K562 treated with DMSO at 1 percent for 24 hours (cell line): ENCODE measurements around the gene VWA7. TPM values are rescaled to one million over a fixed set of nuclear protein-coding genes. Genes with fewer than 3 reads are reported as not detected.

Experiments used
- total RNA-seq: library from RNA; unstranded; fragments of 300-600 nt; gene quantifications from 2 replicates; pipeline ENCODE4 v1.2.3, GENCODE V29; 2022; ENCODE audit warnings: low read depth; ENCODE audit not compliant: insufficient read depth

The VWA7 gene
- 5.7 and 7.6 TPM in 2 replicates for total RNA-seq

GRCh38 chr6:31776989-31777666 is at the start of gene VWA7:
Gene VWA7, minus strand, starts transcription at chr6:31777328. Its CDS starts 549 bp downstream, at chr6:31776779.

GRCh38 chr6:31815025-31815838 is 38.1 kb upstream of the VWA7 start, which contains the start of the genes HSPA1A and HSPA1L:
Gene HSPA1A, plus strand, starts transcription at chr6:31815543. Its CDS starts 214 bp downstream, at chr6:31815757.
Gene HSPA1L, minus strand, starts transcription at chr6:31815283. Its CDS starts 3,311 bp downstream, at chr6:31811972.

GRCh38 chr6:31806470-31807272 is 29.5 kb upstream of the VWA7 start, which contains the start of gene LSM2:
Gene LSM2, minus strand, starts transcription at chr6:31806966. Its CDS starts 209 bp downstream, at chr6:31806757.

GRCh38 chr6:31795616-31796298 is 18.6 kb upstream of the VWA7 start, which contains the start of gene VARS1:
Gene VARS1, minus strand, starts transcription at chr6:31795752. Its CDS starts 535 bp downstream, at chr6:31795217.

GRCh38 chr6:31762356-31762755 is 14.8 kb downstream of the VWA7 start, which contains the start of gene SAPCD1:
Gene SAPCD1, plus strand, starts transcription at chr6:31762656. Its CDS starts 399 bp downstream, at chr6:31763055.

GRCh38 chr6:31739639-31740396 is 37.3 kb downstream of the VWA7 start, which contains the start of gene MSH5:
Gene MSH5, plus strand, starts transcription at chr6:31740005. Its CDS starts 462 bp downstream, at chr6:31740467.

GRCh38 chr6:31736021-31736767 is 40.9 kb downstream of the VWA7 start, which contains the start of gene CLIC1:
Gene CLIC1, minus strand, starts transcription at chr6:31736530. Its CDS starts 230 bp downstream, at chr6:31736300.

GRCh38 chr6:31728767-31729514 is 48.2 kb downstream of the VWA7 start, which contains the start of gene DDAH2:
Gene DDAH2, minus strand, starts transcription at chr6:31729299. Its CDS starts 138 bp downstream, at chr6:31729161.

GRCh38 chr6:31723245-31723979 is 53.7 kb downstream of the VWA7 start, which contains the start of gene MPIG6B:
Gene MPIG6B, plus strand, starts transcription at chr6:31723373. Its CDS starts 11 bp downstream, at chr6:31723384.

GRCh38 chr6:31721351-31722020 is 55.6 kb downstream of the VWA7 start, which contains the start of gene LY6G6C:
Gene LY6G6C, minus strand, starts transcription at chr6:31721746. Its CDS starts 67 bp downstream, at chr6:31721679.

Other genes with a start within 250 kb of the VWA7 start
- not detected in 2 replicates for gene MCCD1, start 248.4 kb downstream of the VWA7 start, total RNA-seq
- gene DDX39B, start 235.3 kb downstream of the VWA7 start, total RNA-seq, result 156 and 175 TPM in 2 replicates
- gene ATP6V1G2, start 230.7 kb downstream of the VWA7 start, total RNA-seq, result not detected in 2 replicates
- 78.2 and 92.3 TPM in 2 replicates for gene NFKBIL1, start 229.7 kb downstream of the VWA7 start, total RNA-seq
- 0.42 TPM in 1 of 2 replicates, not detected in the other for gene LTA, start 205.0 kb downstream of the VWA7 start, total RNA-seq
- gene TNF, start 201.8 kb downstream of the VWA7 start, total RNA-seq, result 0.32 and 0.80 TPM in 2 replicates
- gene LTB, start 194.9 kb downstream of the VWA7 start, total RNA-seq, result 2.1 TPM in 1 of 2 replicates, not detected in the other
- 1.2 and 4.7 TPM in 2 replicates for gene LST1, start 191.1 kb downstream of the VWA7 start, total RNA-seq
- 1.8 and 2.2 TPM in 2 replicates for gene NCR3, start 184.3 kb downstream of the VWA7 start, total RNA-seq
- 8.9 and 11.5 TPM in 2 replicates for gene AIF1, start 162.1 kb downstream of the VWA7 start, total RNA-seq
- 276 and 279 TPM in 2 replicates for gene PRRC2A, start 156.6 kb downstream of the VWA7 start, total RNA-seq
- gene BAG6, start 124.7 kb downstream of the VWA7 start, total RNA-seq, result 470 and 501 TPM in 2 replicates
- 5.6 and 8.4 TPM in 2 replicates for gene APOM, start 121.4 kb downstream of the VWA7 start, total RNA-seq
- gene C6orf47, start 116.5 kb downstream of the VWA7 start, total RNA-seq, result 42.1 and 44.2 TPM in 2 replicates
- 62.9 and 68.1 TPM in 2 replicates for gene GPANK1, start 112.3 kb downstream of the VWA7 start, total RNA-seq
- gene CSNK2B, start 111.2 kb downstream of the VWA7 start, total RNA-seq, result 569 and 630 TPM in 2 replicates
- gene LY6G5B, start 107.4 kb downstream of the VWA7 start, total RNA-seq, result 4.5 and 6.0 TPM in 2 replicates
- gene LY6G5C, start 96.3 kb downstream of the VWA7 start, total RNA-seq, result 0.45 TPM in 1 of 2 replicates, not detected in the other
- gene ABHD16A, start 74.0 kb downstream of the VWA7 start, total RNA-seq, result 104 and 110 TPM in 2 replicates
- not detected in 2 replicates for gene LY6G6F, start 70.5 kb downstream of the VWA7 start, total RNA-seq
- not detected in 2 replicates for gene LY6G6D, start 62.0 kb downstream of the VWA7 start, total RNA-seq
- gene LY6G6C, start 55.6 kb downstream of the VWA7 start, total RNA-seq, result not detected in 2 replicates
- not detected in 2 replicates for gene MPIG6B, start 54.0 kb downstream of the VWA7 start, total RNA-seq
- 60.3 and 69.2 TPM in 2 replicates for gene DDAH2, start 48.0 kb downstream of the VWA7 start, total RNA-seq
- 1,325 and 1,384 TPM in 2 replicates for gene CLIC1, start 40.8 kb downstream of the VWA7 start, total RNA-seq
- gene MSH5, start 37.3 kb downstream of the VWA7 start, total RNA-seq, result 31.2 and 34.8 TPM in 2 replicates
- gene SAPCD1, start 14.7 kb downstream of the VWA7 start, total RNA-seq, result 4.5 and 5.1 TPM in 2 replicates
- gene VARS1, start 18.4 kb upstream of the VWA7 start, total RNA-seq, result 128 and 134 TPM in 2 replicates
- gene LSM2, start 29.6 kb upstream of the VWA7 start, total RNA-seq, result 164 and 168 TPM in 2 replicates
- 4.2 and 4.5 TPM in 2 replicates for gene HSPA1L, start 38.0 kb upstream of the VWA7 start, total RNA-seq
- 1,066 and 1,122 TPM in 2 replicates for gene HSPA1A, start 38.2 kb upstream of the VWA7 start, total RNA-seq
- gene HSPA1B, start 50.4 kb upstream of the VWA7 start, total RNA-seq, result 895 and 916 TPM in 2 replicates
- 325 and 330 TPM in 2 replicates for gene NEU1, start 85.5 kb upstream of the VWA7 start, total RNA-seq
- 10.9 and 11.4 TPM in 2 replicates for gene SLC44A4, start 101.7 kb upstream of the VWA7 start, total RNA-seq
- 93.8 and 95.0 TPM in 2 replicates for gene EHMT2, start 120.4 kb upstream of the VWA7 start, total RNA-seq
- 8.6 and 11.4 TPM in 2 replicates for gene ZBTB12, start 124.8 kb upstream of the VWA7 start, total RNA-seq
- 7.2 and 10.1 TPM in 2 replicates for gene C2, start 150.4 kb upstream of the VWA7 start, total RNA-seq
- 2.5 and 2.8 TPM in 2 replicates for gene CFB, start 168.8 kb upstream of the VWA7 start, total RNA-seq
- 120 and 122 TPM in 2 replicates for gene NELFE, start 181.6 kb upstream of the VWA7 start, total RNA-seq
- gene SKIC2, start 181.8 kb upstream of the VWA7 start, total RNA-seq, result 75.7 and 86.4 TPM in 2 replicates
- gene DXO, start 194.8 kb upstream of the VWA7 start, total RNA-seq, result 23.3 and 24.2 TPM in 2 replicates
- 4.4 and 5.0 TPM in 2 replicates for gene C4A, start 204.7 kb upstream of the VWA7 start, total RNA-seq
- gene C4B, start 237.5 kb upstream of the VWA7 start, total RNA-seq, result 3.8 and 7.6 TPM in 2 replicates